ENCODE data around the gene PAK3.
A peak's percentile ranks its signal among the peaks of the same experiment; 100 is the strongest.

PAK3 gene

DNA sequence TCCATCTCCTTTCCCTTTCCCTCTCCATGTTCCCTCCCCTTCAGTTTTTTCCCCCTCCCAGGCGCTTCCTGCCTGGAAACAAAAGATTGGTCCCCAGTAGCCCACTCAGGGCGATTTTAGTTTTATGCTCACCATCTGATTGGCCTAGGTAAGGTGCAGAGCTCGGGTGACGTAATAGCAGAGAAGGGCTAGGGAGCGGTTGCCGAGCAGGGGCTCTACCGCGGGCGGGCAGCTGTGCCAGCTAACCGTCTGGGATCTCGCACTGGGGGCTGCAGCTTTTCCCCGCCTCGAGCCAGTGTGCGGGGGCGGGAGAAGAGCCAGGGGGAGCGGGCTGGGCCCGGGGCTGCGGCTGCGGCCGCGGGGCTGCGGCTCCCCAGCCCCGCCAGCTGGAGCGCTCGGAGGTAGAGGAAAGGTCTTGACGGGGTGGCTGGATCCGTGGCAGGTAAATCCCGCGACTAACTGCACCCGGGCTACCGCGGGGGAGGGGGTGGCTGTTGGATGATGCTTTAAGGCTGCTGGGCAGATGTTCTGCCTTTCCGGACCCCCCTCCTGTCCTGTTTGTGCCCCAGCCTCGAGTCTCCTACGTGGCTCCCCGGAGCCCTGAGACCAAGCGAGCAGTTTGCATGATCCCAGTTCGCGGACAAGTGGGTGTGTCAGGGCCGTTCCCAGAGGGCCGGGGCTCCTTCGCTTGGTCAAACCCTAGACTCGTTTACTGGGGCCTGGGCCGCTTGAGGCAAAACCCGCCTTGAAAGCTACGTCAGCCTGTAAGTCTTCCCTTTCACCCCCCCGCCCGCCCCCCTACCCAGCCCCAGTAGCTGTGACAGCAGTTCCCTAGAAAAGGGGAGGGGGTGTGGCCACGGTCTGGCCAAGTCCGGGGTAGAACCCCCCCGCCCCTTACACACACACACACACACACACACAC is at the start of gene PAK3:
Gene PAK3 (plus strand): TSS at position 218 of the 922 bp plus-strand sequence. CDS start 26,913 bp downstream, outside the sequence.
- DNase-seq (ENCODE audit: low spot score) = peak; percentile 20

DNA sequence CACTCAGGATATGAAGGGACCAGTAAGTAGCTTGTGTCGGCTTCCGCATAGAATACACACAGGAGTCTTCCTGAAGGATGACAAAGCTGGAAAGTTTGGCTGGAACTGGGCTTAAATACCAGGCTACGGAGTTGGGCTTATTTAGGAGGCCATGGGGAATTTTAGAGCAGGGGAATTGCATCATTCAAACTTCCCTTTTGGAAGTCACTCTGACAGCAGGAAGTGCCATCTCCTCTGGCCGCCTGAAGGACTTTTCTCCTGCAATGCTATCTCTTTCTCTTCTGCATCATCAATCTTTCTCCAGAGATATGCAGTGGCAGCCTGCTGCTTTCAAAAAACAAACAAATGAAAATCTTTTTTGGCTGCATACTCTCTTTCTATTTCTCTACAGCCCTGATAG is 48.4 kb upstream of the PAK3 start:
- no peak for DNase-seq (ENCODE audit: low spot score)

DNA sequence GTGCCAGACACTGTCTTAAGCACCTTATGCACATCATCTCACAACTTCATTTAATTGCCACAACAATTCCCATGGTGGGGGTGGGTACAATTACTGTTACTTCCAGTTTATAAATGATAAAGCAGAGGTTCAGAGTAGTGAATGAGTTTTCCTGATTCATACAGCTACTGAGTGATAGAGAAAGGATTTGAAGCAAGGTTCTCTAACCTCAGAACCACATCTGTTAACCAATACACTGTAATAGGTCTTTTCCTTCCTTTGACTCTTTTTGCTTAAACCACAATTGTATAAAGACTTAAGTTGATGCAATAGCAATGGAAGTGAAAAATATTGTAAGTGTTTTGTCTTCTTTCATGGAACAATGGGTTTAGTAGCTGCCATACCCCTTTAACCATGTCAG is 43.5 kb upstream of the PAK3 start:
- DNase-seq (ENCODE audit: low spot score) = no peak

DNA sequence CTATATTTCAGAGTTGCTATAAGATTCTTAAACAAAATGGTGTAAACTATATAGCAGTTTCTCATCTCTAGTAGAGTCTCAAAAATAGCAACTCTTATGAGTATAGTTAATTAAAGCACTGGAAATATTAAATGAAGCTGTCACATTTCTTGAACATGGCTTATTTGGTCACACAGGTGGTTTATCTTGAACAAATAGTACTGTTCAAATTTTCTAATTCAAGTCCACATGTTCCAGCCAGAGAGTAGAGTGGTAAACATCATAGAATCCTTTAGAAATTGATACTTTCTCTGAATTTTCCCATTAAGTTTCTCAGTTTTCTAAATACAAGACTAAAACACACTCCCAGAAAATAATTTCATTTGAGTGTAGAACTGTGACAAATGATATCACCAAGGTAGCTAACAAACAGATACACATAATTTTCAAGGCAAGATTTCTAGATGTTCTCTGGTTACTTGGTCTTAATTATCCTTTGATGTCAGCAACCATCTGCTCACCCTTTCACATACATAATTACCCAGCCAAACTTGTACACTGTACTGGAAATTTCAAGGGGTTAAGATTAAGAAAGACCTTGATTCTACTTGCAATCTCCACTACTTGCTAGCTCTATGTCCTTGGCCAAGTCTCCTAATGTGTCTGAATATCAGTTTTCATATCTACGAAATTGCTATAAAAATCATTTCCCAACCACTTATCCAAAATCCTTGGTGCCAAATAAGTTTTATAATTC is 24.3 kb upstream of the PAK3 start:
- no peak for DNase-seq (ENCODE audit: low spot score)

DNA sequence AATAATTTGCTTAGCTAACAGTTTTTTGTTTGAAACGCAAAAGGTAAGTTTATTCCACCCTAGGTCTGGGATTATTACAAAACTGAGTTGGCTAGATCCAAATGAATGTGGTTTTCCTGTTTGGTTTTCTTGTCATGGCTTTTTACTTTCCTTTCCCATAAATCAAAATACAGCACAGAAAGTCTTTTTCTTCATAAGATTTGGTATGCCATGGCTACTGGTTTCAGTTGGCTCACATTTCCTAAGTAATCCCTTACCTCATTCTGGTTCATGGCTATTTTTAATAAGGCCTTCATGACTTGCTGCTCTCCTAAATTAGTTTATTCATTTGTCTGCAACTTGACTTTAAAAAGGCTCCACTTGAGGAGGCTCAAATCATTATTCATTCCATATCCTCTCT is 12.9 kb upstream of the PAK3 start:
- no peak for DNase-seq (ENCODE audit: low spot score)

DNA sequence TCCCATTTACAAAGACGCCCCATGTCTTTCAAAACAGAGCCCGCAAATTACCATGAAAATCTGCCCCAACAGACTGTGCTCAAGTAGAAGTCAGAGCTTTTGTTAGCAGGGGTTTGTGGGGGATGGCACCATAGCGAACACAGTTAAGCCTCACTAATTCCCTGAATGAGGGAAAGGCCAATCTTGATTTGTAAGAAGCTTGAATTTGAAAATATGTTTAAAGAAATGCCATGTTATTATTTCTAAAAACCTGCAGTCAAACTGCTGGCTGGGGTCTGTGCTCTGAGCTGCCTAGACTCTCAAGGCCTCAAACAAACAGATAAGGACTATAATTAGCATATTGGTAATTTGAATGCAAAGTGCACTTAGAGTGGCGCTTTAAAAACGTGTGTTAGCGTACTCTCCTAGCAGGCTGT is 9.4 kb upstream of the PAK3 start:
- no peak for DNase-seq (ENCODE audit: low spot score)

DNA sequence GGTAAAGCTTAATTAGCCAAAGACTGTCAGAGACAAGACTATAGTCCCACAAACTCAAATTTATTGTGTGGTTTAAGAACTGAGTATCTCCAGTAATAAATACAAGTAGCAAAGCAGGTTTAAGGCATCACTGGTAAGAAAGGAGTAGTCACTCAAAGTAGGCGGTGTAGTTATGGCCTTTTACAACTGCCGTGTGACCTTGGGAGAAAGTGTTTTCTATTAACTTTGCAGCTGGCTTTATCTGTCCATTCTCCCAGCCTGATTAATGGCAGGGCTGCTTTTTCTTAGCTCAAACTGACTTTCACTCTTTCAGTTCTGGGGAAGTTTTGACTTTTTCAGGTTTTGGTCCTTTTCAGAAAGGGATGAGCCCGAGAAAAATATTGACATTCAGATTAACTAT is 7.4 kb upstream of the PAK3 start:
- no peak for DNase-seq (ENCODE audit: low spot score)

DNA sequence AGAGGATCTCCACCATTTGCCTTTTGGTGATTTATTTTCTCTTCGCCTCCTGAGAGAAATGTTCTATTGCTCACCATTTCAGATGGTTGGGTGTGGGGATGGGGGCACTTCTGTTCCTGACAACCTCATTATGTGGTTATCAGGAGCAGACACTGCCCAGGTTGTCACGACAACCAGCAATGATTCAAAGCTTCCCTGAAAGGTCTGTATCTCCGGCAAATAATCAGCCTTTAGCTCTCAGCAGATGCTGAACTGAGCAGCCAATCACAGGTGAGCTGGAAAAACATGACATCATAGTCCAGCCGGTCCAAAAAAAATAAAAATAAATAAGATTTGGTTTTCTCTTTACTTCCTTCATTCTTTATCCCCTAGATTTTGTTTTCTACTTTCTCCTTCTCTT is 5.5 kb upstream of the PAK3 start:
- no peak for DNase-seq (ENCODE audit: low spot score)

DNA sequence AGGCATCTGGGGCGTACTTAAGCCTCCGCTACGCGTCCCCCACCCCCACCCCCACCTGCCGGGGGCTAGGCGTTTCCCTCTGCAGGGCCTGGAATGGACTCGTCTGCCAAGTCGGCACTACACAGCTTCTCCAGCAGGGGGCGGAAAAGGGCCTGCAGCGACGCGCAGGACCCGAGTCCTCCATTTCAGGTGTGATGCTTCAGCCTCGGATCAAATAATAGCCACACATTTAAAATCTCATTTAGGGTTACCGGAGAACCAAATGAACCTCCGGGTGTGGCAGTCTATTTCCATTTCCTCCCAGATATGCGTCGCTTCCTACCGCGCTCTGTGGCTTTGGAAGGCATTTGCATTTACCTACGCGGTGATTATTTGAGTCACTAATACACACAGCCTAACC is 2.9 kb downstream of the PAK3 start:
- peak; percentile 54 for DNase-seq (ENCODE audit: low spot score)

DNA sequence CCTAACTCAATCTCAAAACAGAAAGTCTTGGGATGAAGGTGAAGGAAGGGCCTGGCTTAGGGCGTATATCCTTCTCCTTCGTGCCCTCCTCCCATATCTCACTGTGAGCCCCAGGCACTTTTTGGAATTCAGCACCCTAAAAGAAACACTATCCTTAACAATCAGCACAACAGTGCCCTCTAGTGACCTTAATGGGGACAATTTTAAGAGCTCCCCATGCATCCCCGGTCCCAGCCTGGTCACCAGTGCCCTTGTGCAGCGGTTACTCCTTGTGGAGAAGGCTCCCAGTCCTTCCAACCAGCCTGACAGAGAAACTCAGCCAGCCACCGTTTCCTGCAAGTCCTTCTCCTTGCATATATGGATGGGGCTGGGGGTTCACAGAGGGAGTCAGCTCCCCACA is 4.2 kb downstream of the PAK3 start:
- DNase-seq (ENCODE audit: low spot score) = peak; percentile 55

DNA sequence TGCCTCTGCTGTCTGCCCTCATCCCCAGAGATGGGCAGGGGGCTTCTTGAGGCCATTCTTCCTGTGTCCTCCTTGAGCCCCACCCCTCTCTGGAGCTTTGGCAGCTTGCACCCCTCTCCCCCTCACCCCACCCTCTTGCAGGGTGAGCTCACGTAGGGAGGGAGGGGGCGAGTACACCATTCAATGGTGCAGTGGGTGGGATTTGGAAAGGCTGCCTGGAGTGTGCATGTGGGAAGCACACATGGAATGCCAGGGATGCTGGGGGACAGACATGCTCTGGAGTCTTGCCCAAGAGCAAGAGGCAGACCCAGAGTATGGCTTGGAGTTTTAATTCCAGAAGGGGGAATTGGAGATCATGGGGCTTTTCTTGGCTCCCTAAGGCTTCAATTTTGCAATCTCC is 5.6 kb downstream of the PAK3 start:
- DNase-seq (ENCODE audit: low spot score) = no peak

DNA sequence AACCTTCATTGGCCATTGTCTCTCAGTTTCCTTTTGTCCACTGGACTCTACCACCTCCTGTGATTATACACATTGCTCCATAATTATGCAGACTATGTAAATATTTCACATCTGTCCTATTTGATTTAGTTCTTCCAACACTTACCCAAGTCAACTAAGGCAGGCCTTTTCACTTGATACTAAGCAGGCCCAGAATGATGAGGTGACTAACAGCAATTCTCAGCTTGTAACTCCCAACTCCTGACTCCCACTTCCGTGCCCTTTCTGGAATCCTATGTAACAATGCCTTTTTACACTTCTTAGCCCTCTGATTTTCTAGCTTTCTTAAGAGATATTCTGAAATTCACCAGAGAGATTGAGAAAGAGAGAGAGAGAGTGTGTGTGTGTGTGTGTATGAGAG is 6.6 kb downstream of the PAK3 start:
- DNase-seq (ENCODE audit: low spot score) = no peak

DNA sequence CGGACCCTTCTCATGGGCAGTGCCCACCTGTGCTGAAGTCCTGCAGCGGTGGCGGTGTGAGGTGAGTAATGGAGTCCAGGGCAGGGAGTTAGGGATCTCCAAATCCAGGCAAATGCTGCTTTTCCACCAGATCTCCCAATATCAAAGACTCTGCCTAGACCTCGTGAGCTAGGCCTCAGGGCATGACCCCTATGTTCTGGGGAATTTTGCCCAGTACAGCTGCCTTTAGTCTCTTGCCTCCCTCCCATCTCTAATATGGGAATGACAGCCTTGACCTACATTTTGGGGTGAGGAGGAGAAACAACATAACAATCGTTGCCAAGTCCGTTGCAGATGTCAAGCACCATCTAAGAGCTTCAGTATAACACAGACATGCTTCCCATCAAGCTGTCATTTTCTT is 7.3 kb downstream of the PAK3 start:
- no peak for DNase-seq (ENCODE audit: low spot score)

DNA sequence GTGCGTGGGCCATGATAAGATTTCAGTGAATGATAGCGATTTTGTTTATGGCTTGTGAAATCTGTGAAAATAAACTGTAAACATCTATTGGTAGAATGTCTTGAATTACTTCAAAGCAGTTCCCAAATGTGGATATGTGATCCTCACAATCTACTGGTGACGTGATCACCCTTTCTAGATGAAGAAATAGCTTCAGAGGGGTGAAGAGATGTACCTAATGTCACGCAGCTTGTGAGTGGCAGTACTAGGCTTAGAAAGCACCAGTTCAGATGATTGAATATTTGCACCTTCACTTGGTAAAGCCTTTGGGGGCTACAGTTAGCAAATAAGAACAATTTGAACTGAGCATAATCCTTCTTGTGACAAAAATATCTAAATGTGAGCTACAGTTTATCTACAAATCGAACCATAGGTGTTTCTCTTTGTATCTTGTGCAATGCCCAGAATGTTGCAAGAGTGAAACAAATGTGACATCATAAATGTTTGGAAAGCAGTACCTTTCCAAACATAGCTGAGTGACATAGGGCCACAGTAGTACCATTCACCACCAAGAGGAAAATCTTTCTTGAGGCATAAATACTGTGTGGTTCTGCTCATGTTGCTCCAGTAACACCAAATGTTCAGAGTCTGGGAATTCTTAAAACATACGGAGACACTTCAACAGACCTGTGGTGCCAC is 14.2 kb downstream of the PAK3 start:
- DNase-seq (ENCODE audit: low spot score) = no peak

DNA sequence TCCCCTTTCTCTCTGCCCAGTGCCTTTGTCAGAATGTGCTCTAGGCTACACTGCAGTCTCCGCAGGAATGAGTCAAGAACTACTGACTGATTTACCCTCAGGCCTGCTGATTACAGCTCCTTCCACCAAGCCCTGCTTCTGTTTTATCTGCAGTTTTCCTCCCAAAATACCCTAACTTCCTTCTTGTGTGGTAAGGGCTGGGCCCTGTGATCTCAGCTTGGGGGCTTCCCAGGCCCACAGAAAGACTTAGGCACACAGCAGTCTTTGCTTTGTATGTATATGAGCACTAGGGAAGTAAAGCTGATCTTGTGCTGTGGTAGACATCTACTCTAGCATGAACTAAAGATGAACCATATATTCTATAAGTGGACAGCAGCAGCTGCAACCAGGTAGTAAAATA is 18.8 kb downstream of the PAK3 start:
- DNase-seq (ENCODE audit: low spot score) = no peak

DNA sequence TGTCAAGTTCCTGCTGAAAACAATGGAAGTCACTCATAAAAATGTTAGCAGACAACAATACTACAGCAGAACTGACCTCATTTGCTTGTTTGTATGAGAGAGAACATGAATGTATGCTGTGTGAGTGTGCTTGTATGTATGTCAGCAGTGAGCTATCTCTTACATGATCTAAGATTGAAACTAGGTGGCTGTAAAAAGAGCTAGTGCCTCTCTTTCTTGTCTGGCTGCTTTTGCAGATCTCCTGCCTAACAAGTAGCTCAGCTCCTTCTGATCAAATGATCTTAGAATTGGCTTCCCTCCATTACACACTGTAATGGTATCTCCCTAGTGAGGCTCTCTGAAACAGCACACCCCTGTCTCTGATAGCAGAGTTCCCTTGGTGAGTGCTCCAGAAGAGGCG is 20.7 kb downstream of the PAK3 start:
- DNase-seq (ENCODE audit: low spot score) = no peak

DNA sequence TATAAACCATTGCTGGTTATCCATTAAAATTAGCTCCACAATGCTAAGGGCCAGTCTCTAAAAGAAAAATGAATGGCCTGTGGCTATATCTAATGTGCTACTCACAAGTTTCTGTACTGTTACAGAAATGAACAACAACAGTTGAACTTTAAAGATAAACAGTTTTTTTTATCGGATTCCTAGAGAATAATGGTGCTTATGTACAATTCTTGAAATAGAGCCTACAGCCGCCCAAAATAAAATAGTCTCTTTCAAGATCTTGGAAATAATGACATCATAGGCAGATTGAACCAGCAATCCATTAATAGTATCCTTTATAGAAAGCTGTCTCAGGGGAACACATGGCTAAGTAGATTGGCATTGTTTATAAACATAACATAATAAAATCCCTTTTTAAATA is 23.4 kb downstream of the PAK3 start:
- DNase-seq (ENCODE audit: low spot score) = no peak

DNA sequence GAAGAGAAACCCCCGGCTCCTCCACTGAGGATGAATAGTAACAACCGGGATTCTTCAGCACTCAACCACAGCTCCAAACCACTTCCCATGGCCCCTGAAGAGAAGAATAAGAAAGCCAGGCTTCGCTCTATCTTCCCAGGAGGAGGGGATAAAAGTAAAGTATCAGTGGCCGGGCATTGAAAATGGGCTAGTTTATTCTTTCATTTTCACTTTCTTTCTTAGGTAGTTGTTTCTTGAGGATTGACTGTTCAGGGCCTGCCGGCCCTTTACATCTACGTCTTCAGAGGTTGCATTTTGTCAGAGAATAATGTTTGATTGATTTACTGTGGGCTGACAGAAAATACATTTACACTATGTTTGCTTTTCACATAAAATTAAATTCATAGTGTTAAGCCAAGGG is 27.1 kb downstream of the PAK3 start:
- no peak for DNase-seq (ENCODE audit: low spot score)

DNA sequence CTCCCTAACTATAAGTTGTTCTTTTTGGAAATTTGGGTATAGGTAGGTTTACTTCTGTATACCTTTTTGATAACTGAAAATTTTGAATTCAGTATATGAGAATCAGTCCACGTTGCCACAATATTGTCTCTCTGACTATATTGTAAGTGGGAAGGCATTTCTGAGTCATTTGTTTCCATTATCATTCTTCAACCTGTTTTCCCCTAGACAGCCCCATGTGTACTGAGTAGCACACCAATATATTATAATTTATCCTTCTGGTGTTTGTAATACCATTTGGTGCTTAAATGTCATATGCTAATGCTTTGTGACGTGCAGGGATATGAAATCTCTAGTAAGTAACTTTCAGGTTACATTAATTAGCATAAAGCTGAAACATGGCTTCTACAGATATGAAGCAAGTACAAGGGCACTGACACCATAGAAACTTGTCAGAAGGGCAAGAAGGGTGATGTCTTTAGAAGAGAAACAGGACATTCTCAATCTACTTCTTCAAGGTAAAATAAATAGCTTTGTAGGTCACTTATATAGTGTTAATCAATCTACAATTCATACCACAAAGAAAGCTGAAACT is 27.7 kb downstream of the PAK3 start:
- DNase-seq (ENCODE audit: low spot score) = no peak

DNA sequence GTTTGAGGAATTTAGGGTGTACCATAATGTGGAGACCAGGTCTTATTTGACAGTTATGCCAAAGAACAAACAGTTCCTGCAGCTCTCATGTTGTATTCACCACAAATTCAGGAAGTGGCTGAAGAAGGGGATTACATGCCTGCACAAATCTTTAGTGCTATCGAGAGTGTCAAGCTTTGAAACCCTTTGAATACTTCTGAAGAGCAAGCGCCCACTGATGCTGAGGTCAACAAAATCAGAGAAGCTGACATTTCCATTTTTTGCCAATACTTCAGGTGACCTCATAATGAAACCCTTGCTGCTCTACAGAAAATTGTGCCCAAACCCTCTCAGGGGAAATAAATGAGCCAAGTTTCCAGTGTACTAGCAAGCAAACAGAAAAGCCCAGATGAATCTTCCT is 28.4 kb downstream of the PAK3 start:
- DNase-seq (ENCODE audit: low spot score) = no peak

DNA sequence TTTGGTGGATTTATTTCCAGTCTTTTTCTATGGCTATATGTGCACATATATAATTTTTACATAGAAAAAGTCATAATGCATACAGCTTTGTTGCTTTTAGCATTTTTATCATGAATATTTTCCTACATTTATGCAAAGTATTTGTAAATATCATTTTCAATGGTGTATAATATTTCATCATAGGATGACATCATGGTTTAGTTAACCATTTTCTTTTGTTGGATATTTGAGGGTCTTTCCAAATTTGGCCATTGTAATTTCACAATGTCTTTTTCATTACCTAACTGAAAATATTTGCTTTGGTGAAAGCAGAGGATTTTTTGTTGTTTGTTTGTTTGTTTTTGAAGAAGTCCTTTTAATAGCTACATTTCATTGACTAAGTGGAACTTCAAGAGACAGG is 31.0 kb downstream of the PAK3 start:
- DNase-seq (ENCODE audit: low spot score) = no peak

DNA sequence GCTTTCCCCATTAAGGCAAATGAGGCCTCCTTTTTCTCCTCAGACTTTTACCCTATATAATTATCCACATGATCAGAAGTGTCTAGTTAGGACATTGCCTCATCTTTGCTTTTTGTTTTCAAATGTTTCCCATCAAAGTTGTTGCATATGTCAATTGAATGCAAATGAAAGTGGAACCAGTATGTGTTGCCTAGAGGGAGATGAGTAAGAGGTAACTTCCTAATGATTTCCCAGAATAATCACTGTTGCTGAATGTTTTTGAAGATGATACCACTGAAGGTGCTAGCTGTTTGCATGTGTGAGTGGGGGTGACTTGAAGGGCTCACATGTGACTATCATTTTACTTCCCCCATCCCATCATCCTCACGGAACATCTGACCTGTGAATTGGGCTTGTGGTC is 33.9 kb downstream of the PAK3 start:
- no peak for DNase-seq (ENCODE audit: low spot score)

DNA sequence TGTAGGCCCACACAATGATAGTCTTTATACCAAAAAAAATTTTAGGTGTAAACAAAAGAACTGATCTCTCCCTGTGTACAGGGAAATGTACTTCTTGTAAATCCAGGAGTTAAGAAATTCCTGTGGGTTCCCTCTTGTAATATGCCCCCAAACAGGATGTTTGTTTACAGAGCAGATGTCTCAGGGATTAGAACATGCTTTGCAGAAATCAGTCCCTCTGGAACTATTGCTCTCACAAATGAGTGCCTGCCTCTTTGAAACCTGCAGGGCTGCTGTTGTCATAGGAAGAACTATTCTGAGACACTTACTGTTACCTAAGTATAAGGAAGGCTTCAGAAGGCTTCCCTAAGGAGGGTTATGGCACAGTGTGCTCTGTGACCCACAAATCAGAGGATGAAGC is 35.6 kb downstream of the PAK3 start:
- DNase-seq (ENCODE audit: low spot score) = no peak
